Activated CD8-positive, alpha-beta T cell treated with anti-CD3 and anti-CD28 coated beads for 36 hours (primary cell): ENCODE data around the gene QPCT. TPM values are rescaled to one million over a fixed set of nuclear protein-coding genes. Genes with fewer than 3 reads are reported as not detected.

Experiments
- ATAC-seq: fragments of 200-7000 bp; cut with Tn5 transposase; one replicate; pipeline ENCODE4 v1.10.0; 2021; ENCODE audit warnings: mild to moderate bottlenecking, moderate library complexity
- CTCF ChIA-PET: fragments of 350-600 bp; sonication (Branson Sonifier 250); formaldehyde crosslinking; loops from one replicate; lab custom pipeline; 2021; ENCODE audit warnings: antibody characterized with exemption; lab: Charles Lee
- POLR2A ChIA-PET: fragments of 350-600 bp; sonication (Branson Sonifier 250); formaldehyde crosslinking; loops from one replicate; lab custom pipeline; 2021; ENCODE audit warnings: antibody characterized with exemption; lab: Charles Lee
- DNase-seq: peaks from one replicate; pipeline ENCODE4 v3.0.0-alpha.2; 2020
- H3K27ac Mint-ChIP-seq: one replicate; pipeline ENCODE4 v1.8.0; 2021; ENCODE audit warnings: mild to moderate bottlenecking, mixed read lengths
- H3K27me3 Mint-ChIP-seq: one replicate; pipeline ENCODE4 v1.8.0; 2021; ENCODE audit warnings: mixed read lengths
- H3K36me3 Mint-ChIP-seq: one replicate; pipeline ENCODE4 v1.8.0; 2021; ENCODE audit warnings: low read depth, mixed read lengths
- H3K4me1 Mint-ChIP-seq: one replicate; pipeline ENCODE4 v1.8.0; 2021; ENCODE audit warnings: low read depth, mixed read lengths
- H3K4me3 Mint-ChIP-seq: one replicate; pipeline ENCODE4 v1.8.0; 2021; ENCODE audit warnings: mild to moderate bottlenecking, moderate library complexity, mixed read lengths
- H3K9me3 Mint-ChIP-seq: one replicate; pipeline ENCODE4 v1.8.0; 2021; ENCODE audit warnings: mixed read lengths
- intact Hi-C: fragments of 100-400 bp; cut with micrococcal nuclease; formaldehyde crosslinking; loops from one replicate; pipeline ENCODE4 v1.10.0; 2022
- total RNA-seq, 2 experiments: library from RNA; stranded (reverse); gene quantifications; one replicate each; pipeline ENCODE4 v1.2.3, GENCODE V29; 2021
- TF ChIP-seq, protein P1 (sequence below): fragments of 200-600 bp; IDR thresholded peaks from one replicate; pipeline ENCODE4 v1.8.0; 2022; ENCODE audit warnings: antibody characterized with exemption, mild to moderate bottlenecking

The QPCT gene
- total RNA-seq, 2 experiments from 2014 or later: 0.29 to 0.56 TPM

DNA sequence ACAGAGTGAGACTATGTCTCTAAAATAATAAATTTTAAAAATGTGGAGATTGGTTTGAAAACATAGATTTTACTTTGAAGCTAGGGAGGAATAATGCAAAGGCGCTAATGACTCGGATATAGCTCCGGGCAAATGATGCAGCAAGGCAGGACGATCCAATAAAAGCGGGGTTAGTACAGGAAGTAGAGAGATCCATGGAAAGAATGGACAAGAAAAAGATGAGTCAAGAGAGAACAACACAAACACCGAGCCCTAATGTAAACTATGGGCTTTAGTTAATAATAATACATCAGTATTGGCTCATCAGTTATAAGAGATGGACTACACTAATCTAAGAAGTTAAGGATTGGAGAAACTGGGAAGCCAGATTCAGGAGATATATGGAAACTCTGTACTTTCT lies 74.5 kb downstream of the QPCT start:
- intact Hi-C loops: loop anchor here (10.0 kb wide), 1 partner anchor 216 kb away; no protein-coding TSS in a partner anchor
- ATAC-seq (no peak), DNase-seq (no peak)
- peaks cover 7% of the 10 kb centered on the region for H3K4me1 Mint-ChIP-seq
- ChIA-PET POLR2A (no interaction called here), CTCF (interaction anchor here (1.3 to 9.0 kb wide), 4 partner anchors 23 to 472 kb away, joined by 4 to 110 read pairs (median 8); no protein-coding TSS in a partner anchor)
- no peaks in the 10 kb centered on the region for H3K27me3 Mint-ChIP-seq
- no peaks in the 10 kb centered on the region for H3K9me3 Mint-ChIP-seq
- TF ChIP-seq, protein P1, sequence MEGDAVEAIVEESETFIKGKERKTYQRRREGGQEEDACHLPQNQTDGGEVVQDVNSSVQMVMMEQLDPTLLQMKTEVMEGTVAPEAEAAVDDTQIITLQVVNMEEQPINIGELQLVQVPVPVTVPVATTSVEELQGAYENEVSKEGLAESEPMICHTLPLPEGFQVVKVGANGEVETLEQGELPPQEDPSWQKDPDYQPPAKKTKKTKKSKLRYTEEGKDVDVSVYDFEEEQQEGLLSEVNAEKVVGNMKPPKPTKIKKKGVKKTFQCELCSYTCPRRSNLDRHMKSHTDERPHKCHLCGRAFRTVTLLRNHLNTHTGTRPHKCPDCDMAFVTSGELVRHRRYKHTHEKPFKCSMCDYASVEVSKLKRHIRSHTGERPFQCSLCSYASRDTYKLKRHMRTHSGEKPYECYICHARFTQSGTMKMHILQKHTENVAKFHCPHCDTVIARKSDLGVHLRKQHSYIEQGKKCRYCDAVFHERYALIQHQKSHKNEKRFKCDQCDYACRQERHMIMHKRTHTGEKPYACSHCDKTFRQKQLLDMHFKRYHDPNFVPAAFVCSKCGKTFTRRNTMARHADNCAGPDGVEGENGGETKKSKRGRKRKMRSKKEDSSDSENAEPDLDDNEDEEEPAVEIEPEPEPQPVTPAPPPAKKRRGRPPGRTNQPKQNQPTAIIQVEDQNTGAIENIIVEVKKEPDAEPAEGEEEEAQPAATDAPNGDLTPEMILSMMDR: no peak
- H3K36me3 Mint-ChIP-seq: no peaks in the 10 kb centered on the region
- H3K4me3 Mint-ChIP-seq: no peak overlapping the region
- no peak overlapping the region for H3K27ac Mint-ChIP-seq

DNA sequence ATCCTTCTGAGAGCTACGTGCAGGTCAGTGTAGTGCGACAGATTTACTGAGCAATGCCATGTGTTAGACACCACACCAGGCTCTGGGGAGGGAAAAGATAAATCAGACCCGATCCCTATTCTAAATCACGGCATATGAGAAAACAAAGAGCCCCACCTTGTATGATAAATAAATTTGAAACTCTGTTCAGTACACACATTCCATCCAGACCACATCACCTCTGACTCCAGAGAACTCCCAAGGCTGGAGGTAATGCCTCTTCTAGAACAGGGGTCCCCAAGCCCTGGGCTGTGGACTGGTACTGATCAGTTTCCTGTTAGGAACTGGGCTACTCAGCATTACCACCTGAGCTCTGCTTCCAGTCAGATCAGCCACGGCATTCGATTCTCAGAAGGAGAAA lies 77.3 kb downstream of the QPCT start:
- CTCF ChIA-PET: interaction anchor here (1.3 to 1.7 kb wide), 2 partner anchors 26 to 456 kb away, joined by 4 to 6 read pairs; no protein-coding TSS in a partner anchor
- no peak for ATAC-seq
- Mint-ChIP-seq H3K36me3 (no peaks in the 10 kb centered on the region), H3K27me3 (no peaks in the 10 kb centered on the region), H3K4me1 (no peaks in the 10 kb centered on the region), H3K9me3 (no peaks in the 10 kb centered on the region), H3K27ac (no peak overlapping the region), H3K4me3 (no peak overlapping the region)
- DNase-seq: no peak
- intact Hi-C loops: no loop called here
- POLR2A ChIA-PET: interaction anchor here (0.7 kb wide), 1 partner anchor 25 kb away, joined by 3 read pairs; no protein-coding TSS in a partner anchor
- TF ChIP-seq, protein P1: no peak

DNA sequence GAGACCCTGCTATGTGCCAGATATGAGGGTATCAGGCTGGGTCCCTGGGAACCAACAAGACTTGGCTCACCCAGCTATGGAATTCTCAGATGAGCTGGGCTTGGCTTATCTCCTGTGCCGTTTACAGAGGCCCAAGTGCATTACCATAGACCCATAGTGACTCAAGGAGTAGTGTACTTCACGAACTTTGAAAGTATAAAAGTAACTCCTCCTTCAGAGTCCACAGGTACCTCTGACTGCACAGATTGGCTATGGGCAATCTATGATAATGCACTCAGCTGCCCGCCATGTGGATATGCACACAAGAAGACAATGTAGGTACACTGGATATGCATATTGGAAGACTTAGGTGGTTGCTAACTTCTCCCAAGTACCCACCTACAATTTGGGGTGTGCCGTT lies 78.4 kb downstream of the QPCT start:
- TF ChIP-seq, protein P1: no peak
- intact Hi-C loops: no loop called here
- no peaks in the 10 kb centered on the region for H3K4me1 Mint-ChIP-seq
- DNase-seq (no peak), ATAC-seq (no peak)
- CTCF ChIA-PET: interaction anchor here (1.3 to 1.7 kb wide), 2 partner anchors 27 to 454 kb away, joined by 4 to 6 read pairs; no protein-coding TSS in a partner anchor
- H3K4me3 Mint-ChIP-seq: no peak overlapping the region
- no peaks in the 10 kb centered on the region for H3K36me3 Mint-ChIP-seq
- H3K9me3 Mint-ChIP-seq: no peaks in the 10 kb centered on the region
- H3K27me3 Mint-ChIP-seq: no peaks in the 10 kb centered on the region
- POLR2A ChIA-PET: interaction anchor here (0.6 kb wide), 1 partner anchor 443 kb away, joined by 3 read pairs; no protein-coding TSS in a partner anchor
- no peak overlapping the region for H3K27ac Mint-ChIP-seq

Other genes with a start within 250 kb of the QPCT start
- 10 to 100 TPM; 43.1 to 49.3 TPM for gene EIF2AK2, start 187.7 kb upstream of the QPCT start, total RNA-seq
- not detected for gene SULT6B1, start 156.0 kb upstream of the QPCT start, total RNA-seq
- 10 to 100 TPM; 43.7 to 48.4 TPM for gene CEBPZOS, start 148.1 kb upstream of the QPCT start, total RNA-seq
- 10 to 100 TPM; 69.2 to 78.6 TPM for gene CEBPZ, start 113.0 kb upstream of the QPCT start, total RNA-seq
- 10 to 100 TPM; 18.4 to 22.5 TPM for gene NDUFAF7, start 113.0 kb upstream of the QPCT start, total RNA-seq
- 10 to 100 TPM; 23.8 to 25.6 TPM for gene PRKD3, start 19.8 kb upstream of the QPCT start, total RNA-seq